Measurements from ENCODE around the gene LHB. TPM values are rescaled to one million over a fixed set of nuclear protein-coding genes. Genes with fewer than 3 reads are reported as not detected.

The LHB gene
- not detected in 2 replicates for total RNA-seq

GRCh38 chr19:49017041-49017665 is at the start of gene LHB:
LHB (minus strand) TSS chr19:49017091; CDS start chr19:49017081, 10 bp downstream.

DNA sequence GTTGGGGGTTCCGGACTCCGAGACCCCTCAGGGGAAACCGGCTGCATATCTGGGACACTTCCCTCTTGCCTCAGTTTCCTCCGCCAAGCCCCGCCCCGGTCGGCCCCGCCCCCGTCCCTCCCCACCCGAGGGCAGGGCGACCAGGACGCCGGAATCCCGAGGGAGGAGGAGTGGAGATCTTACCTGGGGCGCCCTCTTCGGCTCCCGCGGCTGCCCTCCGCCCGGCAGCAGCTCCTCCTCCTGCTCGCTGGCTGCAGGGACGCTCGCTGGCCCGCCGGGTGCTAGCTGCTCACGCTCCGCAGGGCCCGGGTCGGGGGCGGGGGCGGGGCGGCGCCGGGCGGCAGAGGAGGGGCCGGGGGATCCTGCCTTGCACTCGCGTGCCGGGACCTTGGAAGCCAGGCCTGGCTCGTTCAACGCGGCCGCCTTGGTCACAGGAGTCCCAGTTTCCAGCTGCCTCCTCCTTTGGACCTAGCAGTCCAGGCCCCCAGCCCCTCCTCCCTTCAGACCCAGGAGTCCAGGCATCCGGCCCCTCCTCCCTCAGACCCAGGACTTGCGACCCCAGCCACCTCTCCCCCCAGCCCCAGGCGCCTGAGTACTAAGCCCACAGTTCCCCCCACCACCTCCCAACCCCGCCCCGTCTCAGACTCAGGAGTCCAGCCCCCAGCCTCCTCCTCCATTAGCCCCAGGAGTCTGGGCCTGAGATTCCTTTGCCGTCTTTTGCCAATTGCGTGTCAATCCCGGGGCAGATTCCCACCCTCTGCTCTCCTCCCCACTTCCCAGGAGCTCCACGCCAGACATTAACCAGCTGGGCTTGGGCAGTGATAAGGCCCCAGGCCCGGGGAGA is 48.1 kb upstream of the LHB start, which contains the start of gene NTF4:
Gene NTF4, minus strand, starts transcription at position 51 of the 844 bp plus-strand sequence. CDS start 2,821 bp downstream, outside the sequence.

GRCh38 chr19:49057636-49058234 is 40.8 kb upstream of the LHB start, which contains the start of gene CGB7:
CGB7 (minus strand) TSS chr19:49057749; CDS start chr19:49055375, 2,374 bp downstream.

GRCh38 chr19:49049011-49049410 is 32.1 kb upstream of the LHB start, which contains the start of gene CGB8:
CGB8 (minus strand) TSS chr19:49049111; CDS start chr19:49048739, 372 bp downstream.

DNA sequence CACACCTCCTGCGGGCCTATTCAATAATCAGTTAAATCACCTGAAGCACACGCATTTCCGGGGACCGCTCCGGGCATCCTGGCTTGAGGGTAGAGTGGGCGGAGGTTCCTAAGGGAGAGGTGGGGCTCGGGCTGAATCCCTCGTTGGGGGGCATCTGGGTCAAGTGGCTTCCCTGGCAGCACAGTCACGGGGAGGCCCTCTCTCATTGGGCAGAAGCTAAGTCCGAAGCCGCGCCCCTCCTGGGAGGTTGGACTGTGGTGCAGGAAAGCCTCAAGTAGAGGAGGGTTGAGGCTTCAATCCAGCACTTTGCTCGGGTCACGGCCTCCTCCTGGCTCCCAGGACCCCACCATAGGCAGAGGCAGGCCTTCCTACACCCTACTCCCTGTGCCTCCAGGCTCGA is 26.7 kb upstream of the LHB start, which contains the start of gene CGB5:
Gene CGB5, plus strand, starts transcription at position 301 of the 400 bp plus-strand sequence. CDS start 362 bp downstream, outside the sequence.

GRCh38 chr19:49036815-49037214 is 19.9 kb upstream of the LHB start, which contains the start of gene CGB1:
CGB1 (minus strand) TSS chr19:49036895; CDS start chr19:49036711, 184 bp downstream.

DNA sequence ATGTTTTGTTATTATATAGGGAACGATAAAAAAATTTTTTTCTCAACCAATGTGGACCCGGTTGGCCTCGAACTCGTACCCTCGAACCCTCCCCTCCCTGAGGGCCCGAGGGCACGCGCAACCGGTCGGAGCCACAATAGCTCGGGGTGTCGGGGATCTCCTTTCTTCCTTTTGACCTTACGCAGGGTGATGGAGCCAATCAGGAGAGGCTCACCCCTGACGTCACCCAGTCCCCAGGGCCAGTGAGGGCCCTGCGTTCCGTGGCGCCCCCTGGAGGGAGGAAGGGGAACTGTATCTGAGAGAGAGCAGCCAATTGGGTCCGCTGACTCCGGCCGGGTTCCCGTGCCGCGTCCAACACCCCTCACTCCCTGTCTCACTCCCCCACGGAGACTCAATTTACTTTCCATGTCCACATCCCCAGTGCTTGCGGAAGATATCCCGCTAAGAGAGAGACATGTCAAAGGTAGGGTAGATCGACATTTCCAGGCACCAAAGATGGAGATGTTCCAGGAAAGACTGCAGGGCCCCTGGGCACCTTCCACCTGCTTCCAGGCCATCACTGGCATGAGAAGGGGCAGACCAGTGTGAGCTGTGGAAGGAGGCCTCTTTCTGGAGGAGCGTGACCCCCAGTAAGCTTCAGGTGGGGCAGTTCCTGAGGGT is 14.9 kb upstream of the LHB start, which contains the start of gene CGB2:
Gene CGB2, plus strand, starts transcription at position 249 of the 660 bp plus-strand sequence. Its CDS starts 206 bp downstream, at position 455.

GRCh38 chr19:49024233-49024632 is 7.3 kb upstream of the LHB start, which contains the start of gene CGB3:
CGB3 (minus strand) TSS chr19:49024333; CDS start chr19:49023971, 362 bp downstream.

DNA sequence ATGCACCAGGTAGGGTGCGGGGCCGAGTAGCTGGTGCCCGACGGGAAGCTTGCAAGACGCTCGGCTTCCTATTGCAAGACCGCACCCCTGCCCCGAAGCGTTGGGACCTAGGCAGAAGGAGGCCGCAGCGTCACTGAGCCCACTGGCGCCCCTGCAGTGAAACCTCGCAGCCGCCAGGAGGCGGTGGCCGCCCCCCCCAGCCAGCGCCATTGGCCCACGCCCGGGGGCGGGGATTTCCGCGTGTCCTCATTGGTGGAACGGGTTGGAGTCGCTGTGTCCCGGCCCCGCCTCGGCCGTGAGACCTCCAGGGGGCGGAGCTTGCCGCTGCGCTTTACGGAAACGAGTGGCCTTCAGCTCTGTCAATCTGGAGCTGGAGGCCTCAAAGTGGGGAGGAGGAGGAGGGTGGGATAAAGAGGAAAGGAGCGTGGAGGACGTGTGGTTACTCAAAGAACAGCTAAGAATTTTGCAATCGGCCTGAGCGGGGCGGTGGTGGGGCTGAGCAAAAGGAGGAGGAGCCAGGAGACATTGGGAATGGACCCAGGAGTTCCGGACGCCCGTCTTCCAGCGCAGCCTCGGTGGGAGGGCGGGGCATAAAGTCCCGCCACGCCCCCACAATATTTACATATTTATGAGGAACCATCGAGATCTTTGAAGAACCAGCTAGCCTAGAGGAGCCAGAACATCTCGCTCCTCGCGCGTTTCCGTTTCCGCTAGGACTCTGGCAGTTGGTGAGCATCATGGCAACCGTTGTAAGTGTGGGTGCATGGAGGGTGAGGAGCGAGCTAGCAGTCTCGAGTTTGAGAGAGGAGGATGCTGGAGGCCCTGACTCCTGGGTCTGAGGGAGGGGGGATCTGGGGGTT is 23.5 kb downstream of the LHB start, which contains the start of the genes GYS1 and RUVBL2:
Gene GYS1, minus strand, starts transcription at position 135 of the 860 bp plus-strand sequence. CDS start 197 bp downstream, outside the sequence.
Gene RUVBL2, plus strand, starts transcription at position 713 of the 860 bp plus-strand sequence. Its CDS starts 25 bp downstream, at position 738.

Small RNA genes within 50 kb of the gene (small RNA-seq; reads per million reads assigned to genes)
- gene MIR6798: not detected

Other genes starting within 250 kb of the LHB start
- gene BCAT2, start 206.1 kb downstream of the LHB start, total RNA-seq: 15.7 and 22.6 TPM in 2 replicates
- 3.8 and 20.4 TPM in 2 replicates for gene HSD17B14, start 180.6 kb downstream of the LHB start, total RNA-seq
- 1.2 and 3.9 TPM in 2 replicates for gene PLEKHA4, start 148.5 kb downstream of the LHB start, total RNA-seq
- 28.7 and 75.8 TPM in 2 replicates for gene PPP1R15A, start 144.7 kb downstream of the LHB start, total RNA-seq
- gene TULP2, start 118.3 kb downstream of the LHB start, total RNA-seq: 0.22 and 0.79 TPM in 2 replicates
- gene NUCB1, start 116.8 kb downstream of the LHB start, total RNA-seq: 169 and 326 TPM in 2 replicates
- gene DHDH, start 83.4 kb downstream of the LHB start, total RNA-seq: 1.2 TPM in 1 of 2 replicates, not detected in the other
- gene BAX, start 62.2 kb downstream of the LHB start, total RNA-seq: 41.6 and 99.3 TPM in 2 replicates
- 1,769 and 2,040 TPM in 2 replicates for gene FTL, start 51.8 kb downstream of the LHB start, total RNA-seq
- 66.0 and 128 TPM in 2 replicates for gene GYS1, start 23.8 kb downstream of the LHB start, total RNA-seq
- 108 and 286 TPM in 2 replicates for gene RUVBL2, start 23.2 kb downstream of the LHB start, total RNA-seq
- not detected in 2 replicates for gene CGB3, start 7.2 kb upstream of the LHB start, total RNA-seq
- gene CGB2, start 14.8 kb upstream of the LHB start, total RNA-seq: not detected in 2 replicates
- not detected in 2 replicates for gene CGB1, start 19.8 kb upstream of the LHB start, total RNA-seq
- gene CGB5, start 26.8 kb upstream of the LHB start, total RNA-seq: 0.39 TPM in 1 of 2 replicates, not detected in the other
- 0.39 and 2.3 TPM in 2 replicates for gene CGB8, start 32.0 kb upstream of the LHB start, total RNA-seq
- gene CGB7, start 40.7 kb upstream of the LHB start, total RNA-seq: 2.2 and 4.7 TPM in 2 replicates
- 6.7 and 20.8 TPM in 2 replicates for gene NTF4, start 47.7 kb upstream of the LHB start, total RNA-seq
- gene KCNA7, start 55.6 kb upstream of the LHB start, total RNA-seq: under 0.01 TPM in 1 of 2 replicates, not detected in the other
- 147 and 205 TPM in 2 replicates for gene SNRNP70, start 68.4 kb upstream of the LHB start, total RNA-seq
- gene LIN7B, start 97.3 kb upstream of the LHB start, total RNA-seq: 5.1 and 13.0 TPM in 2 replicates
- 1.2 and 1.3 TPM in 2 replicates for gene C19orf73, start 102.1 kb upstream of the LHB start, total RNA-seq
- 8.1 and 10.2 TPM in 2 replicates for gene PPFIA3, start 102.5 kb upstream of the LHB start, total RNA-seq
- 0.11 and 0.39 TPM in 2 replicates for gene HRC, start 138.3 kb upstream of the LHB start, total RNA-seq
- gene TRPM4, start 140.7 kb upstream of the LHB start, total RNA-seq: 35.0 and 36.5 TPM in 2 replicates